ENCODE measurements around the gene PPCS.

Gene PPCS

DNA sequence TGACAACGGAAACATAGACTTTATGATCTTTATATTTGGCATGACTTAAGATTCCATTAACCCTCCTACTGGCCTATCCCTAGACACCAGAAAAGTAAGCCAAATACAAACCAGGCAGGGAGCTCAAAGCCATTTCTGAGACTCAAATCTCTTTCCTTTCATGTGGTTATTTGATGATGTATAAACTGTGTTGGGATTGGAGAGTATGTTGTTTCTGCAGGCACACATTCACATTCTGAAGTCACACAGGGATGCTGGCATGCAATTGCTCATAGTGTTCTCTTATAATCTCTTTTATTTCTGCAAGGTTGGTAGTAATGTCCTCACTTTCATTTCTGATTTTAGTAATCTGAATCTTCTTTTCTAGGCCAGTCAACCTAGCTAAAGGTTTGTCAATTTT is 6.3 kb upstream of the PPCS start:
- FAIRE-seq: no peak
- TF ChIP-seq CTCF (IDR thresholded peaks at IDR 0.05; ENCODE audit: insufficient read depth, missing control alignments): no peak

GRCh38 chr1:42453386-42453785 is 3.0 kb upstream of the PPCS start:
- no peak for TF ChIP-seq CTCF (IDR thresholded peaks at IDR 0.05; ENCODE audit: insufficient read depth, missing control alignments)
- no peak for FAIRE-seq

More for the DNA sequence above, 6.3 kb upstream of the PPCS start:
- DNase-seq (ENCODE audit: insufficient read length, low spot score): no peak

GRCh38 chr1:42454403-42454802 is 1.9 kb upstream of the PPCS start:
- no peak for DNase-seq (ENCODE audit: insufficient read length, low spot score)
- TF ChIP-seq CTCF (IDR thresholded peaks at IDR 0.05; ENCODE audit: insufficient read depth, missing control alignments): no peak
- FAIRE-seq: no peak

More at GRCh38 chr1:42453386-42453785, 3.0 kb upstream of the PPCS start:
- DNase-seq (ENCODE audit: insufficient read length, low spot score): no peak

- TF ChIP-seq CTCF (IDR thresholded peaks at IDR 0.05; ENCODE audit: insufficient read depth, missing control alignments): no peak
- DNase-seq (ENCODE audit: insufficient read length, low spot score): no peak
- FAIRE-seq: no peak
Measured at GRCh38 chr1:42456754-42457089, 379 bp downstream of the PPCS start.

GRCh38 chr1:42461196-42461595 is 4.9 kb downstream of the PPCS start:
- DNase-seq (ENCODE audit: insufficient read length, low spot score) (no peak), FAIRE-seq (no peak)
- TF ChIP-seq CTCF (IDR thresholded peaks at IDR 0.05; ENCODE audit: insufficient read depth, missing control alignments): no peak

- TF ChIP-seq CTCF (IDR thresholded peaks at IDR 0.05; ENCODE audit: insufficient read depth, missing control alignments): no peak
- peak; percentile 94 for FAIRE-seq
- DNase-seq (ENCODE audit: insufficient read length, low spot score): peak; percentile 94
Measured at GRCh38 chr1:42462828-42463763, 6.8 kb downstream of the PPCS start, which contains the start of gene CCDC30. Gene CCDC30, plus strand, starts transcription at chr1:42463286. Its CDS starts 17,266 bp downstream, at chr1:42480552.

- DNase-seq (ENCODE audit: insufficient read length, low spot score): no peak
- FAIRE-seq: no peak
- no peak for TF ChIP-seq CTCF (IDR thresholded peaks at IDR 0.05; ENCODE audit: insufficient read depth, missing control alignments)
Measured at GRCh38 chr1:42463921-42464320, 7.6 kb downstream of the PPCS start.

All from D721Med (cell line).